Ovary (tissue), 9 donors: ENCODE data around the gene GNG12. TPM values are rescaled to one million over a fixed set of nuclear protein-coding genes. Genes with fewer than 3 reads are reported as not detected.

Source experiments
- DNase-seq, 5 donors: peaks; one replicate each; pipeline ENCODE4 v3.0.0-alpha.2; 2019 to 2020
- H3K27ac ChIP-seq, 2 donors: fragments of 200-600 bp; one replicate each; pipeline versions ENCODE4 v1.5.1 to v1.8.0; 2019 to 2022
- H3K27me3 ChIP-seq: fragments of 200-600 bp; one replicate; pipeline ENCODE4 v1.8.0; 2022
- H3K36me3 ChIP-seq: fragments of 200-600 bp; sonication (generic); one replicate; pipeline ENCODE4 v1.5.1; 2019
- H3K4me1 ChIP-seq: one replicate; pipeline ENCODE4 v1.8.1; 2013; ENCODE audit warnings: mild to moderate bottlenecking, moderate library complexity; ENCODE audit not compliant: insufficient read depth
- H3K4me3 ChIP-seq: fragments of 200-600 bp; sonication (generic); one replicate; pipeline ENCODE4 v1.5.1; 2017
- H3K9me3 ChIP-seq, 2 donors: fragments of 200-600 bp in 1 of 2; sonication (generic) in 1 of 2; one replicate each; pipeline versions ENCODE4 v1.5.1 to v1.8.1; 2013 to 2019; ENCODE audit warnings: mild to moderate bottlenecking in 1 of 2, moderate library complexity in 1 of 2
- CTCF ChIP-seq, 3 donors: fragments of 450-650 bp in 2 of 3; fragments of 200-600 bp in 1 of 3; IDR thresholded peaks; one replicate each; pipeline versions ENCODE4 v1.5.1 to v1.8.0; 2016 to 2022; ENCODE audit warnings: antibody characterized with exemption in 3 of 3, mild to moderate bottlenecking in 1 of 3
- EP300 ChIP-seq: sonication (generic); formaldehyde crosslinking; IDR thresholded peaks from one replicate; pipeline ENCODE4 v1.6.1; 2017; ENCODE audit warnings: antibody characterized with exemption
- POLR2A ChIP-seq: fragments of 450-650 bp; IDR thresholded peaks from one replicate; pipeline ENCODE4 v1.6.1; 2017; ENCODE audit warnings: antibody characterized with exemption, mild to moderate bottlenecking, moderate library complexity
- WGBS, 3 donors: extraction: QIAGEN DNeasy Blood & Tissue Kit in 1 of 3; methylation state at CpG; one replicate each; pipeline versions ENCODE4 v1.1.5 to v1.1.7; 2013 to 2017; 5-methylcytosine and 5-hydroxymethylcytosine counted together
- intact Hi-C, 4 donors: fragments of 100-400 bp; cut with DNase I; formaldehyde crosslinking; loops; one replicate each; pipeline versions ENCODE4 v1.11.0 to v1.15.1; 2022 to 2023
- polyA plus RNA-seq, 2 donors: library from polyadenylated mRNA; stranded (reverse); fragments of 200-250 nt in 1 of 2; fragments of 350-450 nt in 1 of 2; fragmentation: Illumina TruSeq in 1 of 2; extraction: RNeasy Lipid Tissue Mini Kit (QIAGEN cat#74804) in 1 of 2; gene quantifications; one replicate each; pipeline ENCODE4 v1.2.3, GENCODE V29; 2013 to 2014
- total RNA-seq, 7 donors: library from RNA; depleted of rRNA in 2 of 7; stranded (reverse); fragments of >200 nt in 2 of 7; fragmentation: NEBNext Ultra II Directional in 3 of 7; extraction: Animal tissue kit (Norgen Biotek cat#: 25700) in 3 of 7; gene quantifications; one replicate each; pipeline versions ENCODE4 v1.1.0 to v1.2.4, GENCODE V29; 2016 to 2023
- donor health status: DM: no; HTN: no; CAD: no; lungs with moderate emphysema.
- donor health status: DM: no; HTN: no; CAD: no.
- donor health status: Bipolar disorder and iron deficiency.
- donor health status: DM: yes; HTN: yes; CAD: no.
- donor health status: DM: no; HTN: no; CAD: no.
- donor health status: DM: yes; HTN: yes; CAD: no.

Gene GNG12
- total and polyA plus RNA-seq, 9 donors, result 41.0 to 121 (median 68.0) TPM

GRCh38 chr1:67745875-67746698, 87.2 kb downstream of the GNG12 start:
- TF ChIP-seq POLR2A (no peak), EP300 (no peak), CTCF (IDR thresholded peaks at IDR 0.05) (no peak)
- H3K4me1 ChIP-seq, result peaks cover 19% of the 10 kb centered on the region
- WGBS, 3 donors, result 22 to 29% (median 22%) methylated on average over 6 of the region's 6 CpGs
- H3K27ac ChIP-seq, result peak overlapping the region in 1 of 2 donors; percentile 22
- H3K27me3 ChIP-seq, result no peaks in the 10 kb centered on the region
- H3K9me3 ChIP-seq, result no peaks in the 10 kb centered on the region
- H3K4me3 ChIP-seq, result no peak overlapping the region
- peak; percentile 35 to 62 (median 45) for DNase-seq
- intact Hi-C loops, result loop anchor here in 1 of 4 donors (5.0 kb wide), 1 partner anchor 59 kb away; the partner anchor contains the start of gene GADD45A
- no peaks in the 10 kb centered on the region for H3K36me3 ChIP-seq

DNA sequence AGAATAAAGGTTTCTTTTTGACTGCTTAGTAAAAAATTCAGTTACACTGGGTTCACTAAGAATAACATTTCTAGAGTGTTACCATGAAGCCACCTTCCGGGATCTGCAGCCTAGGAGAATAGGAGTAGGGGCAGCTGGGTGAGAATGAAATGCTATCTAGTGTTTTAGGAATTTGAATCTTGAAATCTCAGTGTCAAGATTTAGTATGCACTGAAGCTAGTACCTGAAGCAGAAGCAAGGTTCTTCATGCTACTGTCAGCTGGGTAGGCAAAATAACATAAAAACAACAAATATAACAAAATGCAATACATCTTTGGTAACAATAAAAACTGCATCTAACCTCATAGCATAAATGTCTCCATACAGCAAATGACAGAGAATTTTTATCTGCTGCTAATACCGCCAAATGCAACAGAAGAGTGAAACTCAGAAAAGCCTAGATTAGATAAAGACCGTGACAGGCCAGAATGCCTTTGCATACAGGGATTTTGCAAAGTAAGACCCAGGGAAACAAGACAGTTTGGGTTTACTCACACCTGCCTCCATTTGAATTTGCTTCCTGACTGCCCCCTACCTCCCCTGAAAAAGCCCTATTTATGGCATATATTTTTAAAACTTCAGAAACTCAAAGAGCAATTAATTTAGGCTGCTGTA, 90.1 kb downstream of the GNG12 start:
- DNase-seq, result no peak
- WGBS, 3 donors, result 72 to 87% (median 76%) methylated on average over 3 of the region's 3 CpGs
- H3K4me1 ChIP-seq, result peaks cover 11% of the 10 kb centered on the region
- no peaks in the 10 kb centered on the region for H3K27me3 ChIP-seq
- H3K9me3 ChIP-seq, result no peaks in the 10 kb centered on the region
- H3K36me3 ChIP-seq, result no peaks in the 10 kb centered on the region
- H3K4me3 ChIP-seq, result no peak overlapping the region
- intact Hi-C loops, result no loop called here
- H3K27ac ChIP-seq, result no peak overlapping the region
- TF ChIP-seq EP300, result no peak
- no peak for TF ChIP-seq CTCF (IDR thresholded peaks at IDR 0.05)
- no peak for TF ChIP-seq POLR2A

DNA sequence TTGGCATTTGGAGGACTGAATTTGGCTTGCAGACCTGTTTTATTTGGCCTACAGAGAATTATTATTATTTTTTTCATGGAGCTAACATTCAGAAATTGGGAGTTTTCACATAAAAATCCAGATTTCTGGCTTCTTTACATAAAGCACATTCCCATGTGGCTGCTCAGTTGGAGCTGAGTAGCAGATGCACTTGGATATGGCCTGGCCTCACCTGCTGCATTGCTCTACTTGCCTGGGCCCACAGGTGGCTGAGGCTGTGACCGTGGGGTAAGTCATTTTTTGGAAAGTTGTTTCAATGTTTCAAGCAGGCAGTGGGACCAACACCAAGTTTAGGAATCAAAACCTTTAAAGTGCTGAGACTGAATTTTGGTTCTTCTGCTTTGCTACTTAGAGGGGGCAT, 91.5 kb downstream of the GNG12 start:
- no peak for DNase-seq
- Histone ChIP-seq H3K9me3 (no peaks in the 10 kb centered on the region), H3K27ac (no peak overlapping the region), H3K36me3 (no peaks in the 10 kb centered on the region), H3K27me3 (no peaks in the 10 kb centered on the region), H3K4me1 (peaks cover 7% of the 10 kb centered on the region), H3K4me3 (no peak overlapping the region)
- WGBS, 3 donors, result 83 to 88% (median 88%) methylated on average over 1 of the region's 1 CpG
- no peak for TF ChIP-seq CTCF (IDR thresholded peaks at IDR 0.05)
- TF ChIP-seq POLR2A, result no peak
- no peak for TF ChIP-seq EP300
- intact Hi-C loops, result no loop called here

DNA sequence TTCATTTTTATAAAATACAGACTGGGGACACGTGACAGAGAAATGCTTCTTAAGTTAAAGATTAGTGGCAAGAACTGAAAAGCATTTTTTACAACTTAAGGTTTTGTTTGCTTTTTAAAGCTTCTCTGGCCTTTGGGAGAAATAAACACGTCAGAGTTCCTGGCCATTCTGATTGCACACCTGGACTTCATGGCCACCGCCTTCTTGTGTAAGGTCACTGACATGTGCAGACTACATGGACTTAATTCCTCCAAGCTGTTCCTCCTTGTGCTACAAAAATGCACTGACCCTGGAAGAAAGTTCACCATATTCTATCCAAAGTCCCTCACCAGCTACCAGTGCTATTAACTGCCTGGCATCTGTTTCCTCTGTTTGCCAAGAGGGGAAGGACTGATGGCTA, 92.1 kb downstream of the GNG12 start:
- Histone ChIP-seq H3K27me3 (no peaks in the 10 kb centered on the region), H3K9me3 (no peaks in the 10 kb centered on the region), H3K36me3 (no peaks in the 10 kb centered on the region), H3K27ac (no peak overlapping the region), H3K4me1 (peaks cover 10% of the 10 kb centered on the region), H3K4me3 (no peak overlapping the region)
- DNase-seq, result no peak
- WGBS, 3 donors, result 79 to 87% (median 86%) methylated on average over 3 of the region's 3 CpGs
- TF ChIP-seq EP300, result no peak
- no peak for TF ChIP-seq CTCF (IDR thresholded peaks at IDR 0.05)
- TF ChIP-seq POLR2A, result no peak
- intact Hi-C loops, result no loop called here
